GM19035 (cell line): Measurements from ENCODE around the gene RAD51AP1.

Experiments used
- ATAC-seq: cut with Tn5 transposase; IDR thresholded peaks from one replicate; pipeline ENCODE4 v1.9.1; 2021; ENCODE audit not compliant: unreplicated experiment

The RAD51AP1 gene

GRCh38 chr12:4589941-4590340 is 51.3 kb downstream of the RAD51AP1 start:
- ATAC-seq: no peak

GRCh38 chr12:4591180-4591687 is 52.5 kb downstream of the RAD51AP1 start:
- ATAC-seq: no peak

GRCh38 chr12:4595881-4596280 is 57.2 kb downstream of the RAD51AP1 start:
- no peak for ATAC-seq

- no peak for ATAC-seq
Observed at GRCh38 chr12:4603421-4603820, 64.7 kb downstream of the RAD51AP1 start.

- ATAC-seq: no peak
Observed at GRCh38 chr12:4603946-4604345, 65.3 kb downstream of the RAD51AP1 start.

- peak; percentile 93 for ATAC-seq
Observed at GRCh38 chr12:4604684-4605193, 66.0 kb downstream of the RAD51AP1 start.

- no peak for ATAC-seq
Observed at GRCh38 chr12:4607056-4607455, 68.4 kb downstream of the RAD51AP1 start.

- ATAC-seq: no peak
Observed at GRCh38 chr12:4609071-4609470, 70.4 kb downstream of the RAD51AP1 start.
